Activated T-cell treated with anti-CD3 and anti-CD28 coated beads, Interleukin-2, amount 50 U/mL, for 4 hours (primary cell): ENCODE data around the gene ATP6AP1. TPM values are rescaled to one million over a fixed set of nuclear protein-coding genes. Genes with fewer than 3 reads are reported as not detected.

Experiments
- ATAC-seq, 2 donors: fragments of 200-7000 bp; cut with Tn5 transposase; one replicate each; pipeline ENCODE4 v1.10.0; 2021
- DNase-seq: peaks from one replicate; pipeline ENCODE4 v3.0.0-alpha.2; 2020
- H3K27me3 Mint-ChIP-seq: one replicate; pipeline ENCODE4 v1.8.0; 2021; ENCODE audit warnings: low read depth, mixed read lengths
- H3K36me3 Mint-ChIP-seq: one replicate; pipeline ENCODE4 v1.8.0; 2022; ENCODE audit warnings: mixed read lengths; ENCODE audit not compliant: insufficient read depth
- H3K4me1 Mint-ChIP-seq: one replicate; pipeline ENCODE4 v1.8.0; 2021; ENCODE audit warnings: low read depth, mixed read lengths
- H3K4me3 Mint-ChIP-seq: one replicate; pipeline ENCODE4 v1.8.0; 2021; ENCODE audit warnings: mild to moderate bottlenecking, moderate library complexity, mixed read lengths
- H3K9me3 Mint-ChIP-seq: one replicate; pipeline ENCODE4 v1.8.0; 2021; ENCODE audit warnings: mixed read lengths
- total RNA-seq, 3 donors: library from RNA; stranded (reverse); gene quantifications; one replicate each; pipeline ENCODE4 v1.2.1, GENCODE V29; 2021

Gene ATP6AP1
- total RNA-seq, 3 donors from 2014 or later, result 33.7 to 42.2 (median 40.8) TPM

DNA sequence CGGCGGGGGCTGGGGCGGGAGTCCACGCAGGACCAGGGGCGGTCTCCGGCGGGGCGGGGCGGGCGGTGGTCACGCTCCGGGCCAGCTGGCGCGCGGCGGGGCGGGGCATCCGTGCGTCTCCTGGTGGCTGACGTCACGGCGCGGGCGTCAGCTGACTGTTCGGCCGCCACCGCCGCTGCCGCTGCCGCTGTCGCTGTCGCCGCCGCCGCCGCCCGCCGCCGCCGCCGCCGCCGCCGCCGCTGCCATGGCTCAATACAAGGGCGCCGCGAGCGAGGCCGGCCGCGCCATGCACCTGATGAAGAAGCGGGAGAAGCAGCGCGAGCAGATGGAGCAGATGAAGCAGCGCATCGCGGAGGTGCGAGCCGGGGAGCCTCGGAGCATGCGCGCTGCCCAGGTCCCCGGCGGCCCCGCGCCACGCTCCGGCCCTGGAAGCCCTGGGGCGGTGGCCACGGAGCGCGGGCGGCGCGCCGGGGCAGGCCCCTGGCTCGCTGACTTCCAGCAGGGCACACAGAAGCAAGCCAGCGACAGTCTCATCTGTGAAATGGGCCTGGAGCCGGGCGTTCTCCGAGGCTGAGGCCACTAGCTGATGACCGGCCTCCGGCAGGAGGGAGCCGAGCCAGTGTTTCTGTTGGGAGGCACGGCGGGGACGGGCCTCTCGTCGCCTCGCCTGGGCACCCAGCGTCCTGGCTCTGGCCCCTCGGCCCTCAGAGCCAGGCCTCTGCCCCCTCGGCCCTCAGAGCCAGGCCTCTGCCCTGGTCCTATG is 15.7 kb downstream of the ATP6AP1 start, which contains the start of gene FAM50A:
TSS of gene FAM50A (plus strand) at position 150 of the 763 bp plus-strand sequence. CDS start at position 245, 95 bp downstream.
- Mint-ChIP-seq H3K4me1 (peaks cover 17% of the 10 kb centered on the region), H3K36me3 (peaks cover 5% of the 10 kb centered on the region), H3K9me3 (no peaks in the 10 kb centered on the region), H3K27me3 (no peaks in the 10 kb centered on the region), H3K4me3 (peak within 1 kb of the TSS; percentile 70)
- ATAC-seq, result peak; percentile 88 to 89
- DNase-seq, result peak; percentile 56

DNA sequence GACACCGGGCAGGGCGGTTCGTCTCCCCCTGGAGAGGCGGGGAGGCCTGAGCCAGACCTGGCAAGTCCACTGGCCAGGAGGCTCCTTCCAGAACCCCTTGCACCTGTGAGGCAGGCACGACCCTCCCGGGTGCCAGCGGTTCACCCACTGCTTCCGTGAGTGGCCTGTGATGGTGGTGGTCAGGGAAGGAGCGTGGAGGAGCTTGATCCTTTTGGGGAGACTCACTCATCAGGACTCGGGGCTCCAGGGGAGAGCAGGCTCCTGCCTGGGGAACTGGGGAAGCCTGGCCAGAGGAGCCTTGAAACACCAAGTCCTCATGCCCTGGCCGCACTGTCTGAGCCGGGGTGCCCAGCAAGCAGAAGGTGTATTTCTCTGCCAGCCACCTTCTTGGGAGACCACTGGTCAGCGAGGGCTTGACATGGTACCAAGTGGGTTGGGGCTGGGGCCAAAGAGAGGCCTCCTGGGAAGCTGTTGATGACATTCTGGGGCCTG is 16.3 kb downstream of the ATP6AP1 start:
- H3K4me1 Mint-ChIP-seq, result peaks cover 17% of the 10 kb centered on the region

DNA sequence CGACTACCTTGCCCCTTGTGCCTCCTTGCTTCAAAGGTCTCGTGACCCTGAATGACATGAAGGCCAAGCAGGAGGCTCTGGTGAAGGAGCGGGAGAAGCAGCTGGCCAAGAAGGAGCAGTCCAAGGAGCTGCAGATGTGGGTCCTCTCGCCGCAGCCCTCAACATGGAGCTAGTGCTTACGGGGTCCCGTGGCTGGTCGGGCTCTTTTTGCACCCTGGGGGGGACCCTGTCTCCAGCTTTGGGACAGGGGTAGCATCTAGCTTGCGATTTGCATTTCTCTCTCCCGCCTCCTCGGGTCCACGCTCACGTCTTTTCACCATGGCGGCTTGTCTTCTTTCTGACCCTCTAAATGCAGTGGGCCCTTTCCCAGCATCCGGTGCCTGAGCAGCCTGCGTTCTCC is 17.3 kb downstream of the ATP6AP1 start:
- H3K27me3 Mint-ChIP-seq, result no peaks in the 10 kb centered on the region
- DNase-seq, result no peak
- H3K9me3 Mint-ChIP-seq, result no peaks in the 10 kb centered on the region
- H3K4me1 Mint-ChIP-seq, result peaks cover 14% of the 10 kb centered on the region
- no peak for ATAC-seq
- H3K36me3 Mint-ChIP-seq, result peaks cover 7% of the 10 kb centered on the region
- no peak overlapping the region for H3K4me3 Mint-ChIP-seq

More for the DNA sequence above, 16.3 kb downstream of the ATP6AP1 start:
- H3K27me3 Mint-ChIP-seq, result no peaks in the 10 kb centered on the region
- peaks cover 6% of the 10 kb centered on the region for H3K36me3 Mint-ChIP-seq
- H3K4me3 Mint-ChIP-seq, result peak overlapping the region; percentile 61
- H3K9me3 Mint-ChIP-seq, result no peaks in the 10 kb centered on the region
- no peak for ATAC-seq
- no peak for DNase-seq

DNA sequence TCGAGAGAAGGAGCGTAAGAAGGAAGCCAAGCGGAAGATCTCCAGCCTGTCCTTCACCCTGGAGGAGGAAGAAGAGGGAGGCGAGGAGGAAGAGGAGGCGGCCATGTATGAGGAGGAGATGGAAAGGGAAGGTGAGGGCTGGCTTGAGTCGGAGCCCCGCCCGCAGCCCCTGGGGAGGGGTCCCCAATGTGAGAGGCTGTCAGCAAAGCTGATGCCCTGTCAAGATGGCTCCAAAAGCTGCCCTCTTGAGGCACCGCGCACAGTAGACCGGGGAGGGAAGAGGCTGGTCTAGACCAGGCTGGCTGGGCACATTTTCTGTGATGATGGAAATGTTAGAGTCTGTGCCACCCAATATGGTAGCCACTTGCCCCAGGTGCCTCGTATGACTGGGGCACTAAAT is 18.0 kb downstream of the ATP6AP1 start:
- peaks cover 7% of the 10 kb centered on the region for H3K36me3 Mint-ChIP-seq
- ATAC-seq (no peak), DNase-seq (no peak)
- H3K4me1 Mint-ChIP-seq, result peaks cover 10% of the 10 kb centered on the region
- H3K27me3 Mint-ChIP-seq, result no peaks in the 10 kb centered on the region
- H3K4me3 Mint-ChIP-seq, result peak overlapping the region; percentile 38
- no peaks in the 10 kb centered on the region for H3K9me3 Mint-ChIP-seq

DNA sequence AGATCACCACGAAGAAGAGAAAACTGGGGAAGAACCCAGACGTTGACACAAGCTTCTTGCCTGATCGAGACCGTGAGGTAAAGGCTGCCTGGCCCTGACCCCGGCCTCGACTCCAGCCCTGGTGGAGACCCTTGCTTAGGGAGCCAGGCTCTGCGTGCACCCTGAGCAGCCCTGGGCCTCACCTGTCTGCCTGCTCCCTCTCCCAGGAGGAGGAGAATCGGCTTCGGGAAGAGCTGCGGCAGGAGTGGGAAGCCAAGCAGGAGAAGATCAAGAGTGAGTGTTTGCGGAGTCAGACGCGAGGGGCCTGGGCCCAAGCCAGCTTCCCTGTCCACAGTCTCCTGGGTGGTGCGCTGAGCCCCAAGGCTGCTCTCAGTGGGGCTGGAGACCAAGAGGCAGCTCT is 20.0 kb downstream of the ATP6AP1 start:
- no peak for ATAC-seq
- Mint-ChIP-seq H3K9me3 (no peaks in the 10 kb centered on the region), H3K4me1 (peaks cover 1% of the 10 kb centered on the region)

DNA sequence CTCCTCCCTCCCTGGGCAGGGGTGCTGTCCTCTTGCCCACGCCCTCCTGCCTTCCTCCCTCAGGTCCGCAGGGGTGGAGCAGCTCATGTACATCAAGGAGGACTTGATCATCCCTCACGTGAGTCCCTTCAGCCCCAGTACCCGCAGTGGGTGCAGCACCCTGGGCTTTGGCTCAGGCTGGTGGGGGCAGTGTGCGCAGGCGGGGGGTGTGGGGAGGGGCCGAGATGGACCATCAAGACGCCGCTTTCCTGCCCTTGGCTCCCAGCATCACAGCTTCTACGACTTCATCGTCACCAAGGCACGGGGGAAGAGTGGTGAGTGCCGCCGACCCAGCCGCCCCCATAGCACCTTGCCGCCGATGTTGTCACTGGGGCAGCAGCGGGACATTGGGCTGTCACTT is 21.1 kb downstream of the ATP6AP1 start:
- Mint-ChIP-seq H3K27me3 (no peaks in the 10 kb centered on the region), H3K9me3 (no peaks in the 10 kb centered on the region), H3K4me3 (no peak overlapping the region), H3K4me1 (no peaks in the 10 kb centered on the region), H3K36me3 (peaks cover 7% of the 10 kb centered on the region)
- ATAC-seq (no peak), DNase-seq (no peak)

More for the DNA sequence above, 20.0 kb downstream of the ATP6AP1 start:
- peaks cover 7% of the 10 kb centered on the region for H3K36me3 Mint-ChIP-seq
- no peak overlapping the region for H3K4me3 Mint-ChIP-seq
- no peaks in the 10 kb centered on the region for H3K27me3 Mint-ChIP-seq
- no peak for DNase-seq

DNA sequence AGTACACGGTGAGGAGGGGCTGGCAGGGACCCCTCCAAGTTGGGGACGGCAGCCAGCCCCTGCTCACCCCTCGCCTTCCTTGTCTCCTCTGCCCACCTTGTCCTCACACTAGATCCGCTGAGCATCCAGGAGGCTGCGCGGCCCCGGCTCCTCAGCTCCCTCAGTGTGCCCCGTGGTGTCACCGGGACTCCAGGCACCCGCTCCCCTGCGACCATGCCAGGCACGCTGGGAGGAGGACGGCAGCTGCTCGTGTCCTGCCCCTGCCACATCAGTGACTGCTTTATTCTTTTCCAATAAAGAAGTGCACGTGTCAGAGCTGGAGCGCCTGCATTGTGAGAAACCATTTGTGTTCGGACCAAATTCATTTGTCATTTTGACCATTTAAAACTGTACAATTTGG is 21.8 kb downstream of the ATP6AP1 start:
- ATAC-seq, result no peak
- Mint-ChIP-seq H3K4me3 (no peak overlapping the region), H3K4me1 (no peaks in the 10 kb centered on the region), H3K27me3 (no peaks in the 10 kb centered on the region), H3K36me3 (peaks cover 7% of the 10 kb centered on the region), H3K9me3 (no peaks in the 10 kb centered on the region)
- no peak for DNase-seq

DNA sequence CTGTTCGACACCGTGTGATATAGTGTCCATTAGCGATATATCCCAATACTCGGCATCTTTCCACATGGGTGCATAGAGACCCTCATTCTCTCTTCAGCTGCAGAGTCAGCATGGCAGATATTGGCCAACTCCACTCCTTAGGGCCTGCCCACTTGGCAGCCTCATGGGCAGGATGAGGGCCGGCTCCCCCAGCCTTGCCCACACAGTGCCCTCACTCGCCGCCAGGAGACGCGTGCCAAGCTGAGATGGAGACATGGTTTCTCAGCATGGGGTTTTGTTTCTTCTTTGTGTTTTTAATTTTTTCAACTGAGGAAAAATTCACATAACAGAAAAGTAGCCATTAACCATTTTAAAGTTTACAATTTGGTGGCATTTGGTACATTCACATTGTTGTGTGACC is 24.3 kb downstream of the ATP6AP1 start:
- DNase-seq, result no peak
- no peaks in the 10 kb centered on the region for H3K27me3 Mint-ChIP-seq
- peaks cover 3% of the 10 kb centered on the region for H3K4me1 Mint-ChIP-seq
- H3K9me3 Mint-ChIP-seq, result no peaks in the 10 kb centered on the region
- no peak for ATAC-seq
- no peak overlapping the region for H3K4me3 Mint-ChIP-seq
- H3K36me3 Mint-ChIP-seq, result peaks cover 2% of the 10 kb centered on the region

DNA sequence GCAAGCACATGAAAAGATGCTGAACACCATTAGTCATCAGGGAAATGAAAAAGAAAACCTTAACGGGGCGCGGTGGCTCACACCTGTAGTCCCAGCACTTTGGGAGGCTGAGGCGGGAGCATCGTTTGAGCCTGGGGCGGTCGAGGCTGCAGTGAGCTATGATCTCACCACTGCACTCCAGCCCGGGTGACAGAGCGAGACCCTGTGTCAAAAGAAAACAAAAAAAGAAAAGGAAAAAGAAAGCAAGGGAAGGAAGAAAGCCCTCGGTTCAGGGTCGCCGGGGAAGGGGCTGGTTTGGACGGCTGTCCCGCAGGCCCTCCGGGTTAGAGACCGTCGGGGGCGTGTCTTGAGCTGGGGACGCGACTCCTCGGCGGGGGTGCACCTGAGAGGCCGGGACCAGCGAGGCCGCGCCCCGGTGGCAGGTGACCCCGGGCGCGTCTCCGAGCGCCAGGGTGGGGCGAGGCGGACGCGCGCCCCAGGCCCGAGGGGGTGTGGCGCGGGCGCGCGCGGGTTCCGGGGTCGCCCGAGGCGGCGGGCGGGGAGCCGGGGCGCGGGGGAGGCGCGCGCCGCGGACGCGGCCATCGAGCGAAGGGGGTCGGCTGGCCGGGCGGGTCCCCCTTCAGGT is 29.1 kb downstream of the ATP6AP1 start:
- ATAC-seq, result peak; percentile 56 to 57
- DNase-seq, result peak; percentile 42
- Mint-ChIP-seq H3K4me3 (peak overlapping the region; percentile 92), H3K27me3 (no peaks in the 10 kb centered on the region), H3K9me3 (no peaks in the 10 kb centered on the region), H3K36me3 (no peaks in the 10 kb centered on the region), H3K4me1 (peaks cover 10% of the 10 kb centered on the region)

DNA sequence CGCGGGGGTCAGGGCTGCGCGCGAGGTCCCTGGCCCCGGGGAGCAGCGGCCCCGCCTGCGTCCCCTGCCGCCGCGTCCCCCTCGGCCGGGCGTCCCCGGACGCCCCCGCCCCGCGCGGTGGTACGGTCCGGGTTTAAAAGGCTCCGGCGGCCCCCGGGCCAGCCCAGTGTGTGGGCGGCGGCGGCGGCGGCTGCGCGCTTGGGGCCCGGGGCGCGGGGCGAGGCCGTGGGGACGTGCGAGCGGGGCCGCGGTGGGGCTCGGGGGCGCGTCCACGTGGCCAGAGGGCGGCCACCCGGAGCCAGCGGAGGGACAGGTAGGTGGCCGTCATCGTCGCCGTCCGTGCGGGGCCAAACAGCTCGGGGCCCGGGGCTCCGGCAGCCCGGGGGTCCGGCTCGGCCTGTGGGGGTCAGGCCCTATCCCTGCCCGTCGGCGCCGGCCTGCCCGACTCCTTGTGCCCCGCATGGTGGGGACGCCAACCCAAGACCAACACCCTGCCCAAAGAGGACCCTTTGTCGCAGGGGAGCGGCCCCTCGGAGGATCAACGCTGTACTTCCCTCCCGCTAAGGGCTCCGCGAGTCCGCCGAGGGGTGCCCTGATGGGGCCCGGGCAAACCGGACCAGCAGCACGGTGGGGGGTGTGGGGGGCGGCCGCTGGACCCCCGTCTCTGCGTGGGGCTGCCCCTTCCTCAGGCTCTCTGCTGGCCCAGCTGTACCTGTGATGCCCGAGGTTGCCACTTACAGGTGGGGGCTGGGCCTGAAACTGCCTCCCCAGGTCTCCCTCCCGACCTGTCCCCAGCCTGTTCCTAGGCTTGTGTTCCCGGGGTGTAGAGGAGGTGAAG is 29.9 kb downstream of the ATP6AP1 start, which contains the start of gene PLXNA3:
TSS of gene PLXNA3 (plus strand) at position 166 of the 838 bp plus-strand sequence. CDS start 1,903 bp downstream, outside the sequence.
- Mint-ChIP-seq H3K4me3 (peak within 1 kb of the TSS; percentile 92), H3K27me3 (no peaks in the 10 kb centered on the region), H3K4me1 (peaks cover 10% of the 10 kb centered on the region), H3K36me3 (no peaks in the 10 kb centered on the region), H3K9me3 (no peaks in the 10 kb centered on the region)
- DNase-seq, result peak; percentile 61
- ATAC-seq, result peak; percentile 83 to 84

DNA sequence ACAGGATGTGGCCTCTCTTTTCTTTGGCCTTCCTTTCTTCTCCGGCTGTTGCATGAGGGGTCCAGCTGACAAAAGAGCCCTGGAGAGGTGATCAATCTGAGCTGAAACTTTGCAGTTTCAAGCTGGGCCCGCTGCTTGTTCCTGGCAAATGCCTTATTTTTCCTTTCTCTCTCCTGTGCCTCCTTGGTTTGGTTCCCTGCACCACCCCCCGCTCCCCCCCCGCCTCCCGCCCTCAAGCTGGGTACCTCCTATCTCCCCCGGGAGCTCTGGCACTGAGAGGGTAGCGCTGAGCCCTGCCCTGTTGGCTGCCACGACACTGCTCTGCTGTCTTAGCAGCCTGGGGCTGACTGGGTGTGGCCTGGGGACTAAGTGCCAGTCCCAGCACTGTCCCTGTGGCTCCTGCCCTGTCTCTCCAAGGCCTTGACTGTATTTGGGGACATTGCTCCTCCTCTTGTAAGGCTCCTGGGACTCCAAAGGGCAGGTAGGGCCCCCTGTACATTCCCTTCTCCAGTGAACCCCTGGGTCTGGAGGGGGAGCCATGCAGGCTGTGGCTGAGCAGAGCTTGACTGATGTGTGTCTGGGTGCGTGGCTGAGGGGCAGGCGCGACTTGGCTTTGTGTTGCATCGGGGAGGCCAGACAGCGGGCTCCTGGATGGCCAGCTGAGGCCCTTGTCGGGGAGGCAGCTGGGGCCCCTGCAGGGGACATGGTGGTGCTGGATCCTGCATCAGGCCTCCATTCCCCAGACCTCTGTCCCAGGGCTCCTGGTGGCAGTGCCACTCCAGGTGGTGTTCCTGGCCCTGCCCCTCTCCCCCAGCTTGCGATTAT is 30.7 kb downstream of the ATP6AP1 start:
- Mint-ChIP-seq H3K9me3 (no peaks in the 10 kb centered on the region), H3K36me3 (no peaks in the 10 kb centered on the region), H3K4me3 (peak overlapping the region; percentile 82), H3K27me3 (no peaks in the 10 kb centered on the region), H3K4me1 (peaks cover 10% of the 10 kb centered on the region)
- peak; percentile 48 to 51 for ATAC-seq
- no peak for DNase-seq

DNA sequence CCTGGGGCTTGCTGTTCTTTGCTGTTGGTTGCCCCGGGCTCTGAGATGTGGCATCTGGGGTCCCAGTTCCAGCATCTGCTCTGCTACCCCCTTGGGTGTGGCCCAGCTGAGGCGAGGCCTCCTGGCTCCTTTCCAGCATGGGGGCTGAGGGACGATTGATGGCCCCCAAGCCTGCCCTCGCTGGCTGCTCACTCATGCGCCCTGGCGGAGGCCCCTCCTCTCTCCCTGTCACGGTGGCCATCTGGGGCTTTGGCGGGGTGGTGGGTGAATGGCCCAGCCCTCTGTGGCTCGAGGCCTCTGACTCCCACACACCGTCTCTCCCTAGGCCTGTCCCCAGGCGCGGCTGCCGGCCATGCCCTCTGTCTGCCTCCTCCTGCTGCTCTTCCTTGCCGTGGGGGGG is 31.4 kb downstream of the ATP6AP1 start:
- DNase-seq (no peak), ATAC-seq (no peak)
- peak overlapping the region; percentile 31 for H3K4me3 Mint-ChIP-seq
- H3K9me3 Mint-ChIP-seq, result no peaks in the 10 kb centered on the region
- H3K4me1 Mint-ChIP-seq, result peaks cover 10% of the 10 kb centered on the region
- no peaks in the 10 kb centered on the region for H3K27me3 Mint-ChIP-seq
- H3K36me3 Mint-ChIP-seq, result no peaks in the 10 kb centered on the region

DNA sequence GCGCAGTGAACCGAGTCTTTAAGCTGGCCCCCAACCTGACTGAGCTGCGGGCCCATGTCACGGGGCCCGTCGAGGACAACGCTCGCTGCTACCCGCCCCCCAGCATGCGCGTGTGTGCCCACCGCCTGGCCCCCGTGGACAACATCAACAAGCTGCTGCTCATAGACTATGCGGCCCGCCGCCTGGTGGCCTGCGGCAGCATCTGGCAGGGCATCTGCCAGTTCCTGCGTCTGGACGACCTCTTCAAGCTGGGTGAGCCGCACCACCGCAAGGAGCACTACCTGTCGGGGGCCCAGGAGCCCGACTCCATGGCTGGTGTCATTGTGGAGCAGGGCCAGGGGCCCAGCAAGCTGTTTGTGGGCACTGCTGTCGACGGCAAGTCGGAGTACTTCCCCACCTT is 31.8 kb downstream of the ATP6AP1 start:
- H3K36me3 Mint-ChIP-seq, result no peaks in the 10 kb centered on the region
- H3K4me1 Mint-ChIP-seq, result peaks cover 10% of the 10 kb centered on the region
- H3K4me3 Mint-ChIP-seq, result peak overlapping the region; percentile 31

More for the DNA sequence above, 31.8 kb downstream of the ATP6AP1 start:
- Mint-ChIP-seq H3K27me3 (no peaks in the 10 kb centered on the region), H3K9me3 (no peaks in the 10 kb centered on the region)
- ATAC-seq (no peak), DNase-seq (no peak)
